HepG2 (cell line): ENCODE data around the gene RASGRP1. TPM values are rescaled to one million over a fixed set of nuclear protein-coding genes. Genes with fewer than 3 reads are reported as not detected.

Source experiments
- AGO2 ChIP-seq: fragments of 200-400 bp; formaldehyde crosslinking; optimal IDR thresholded peaks from 2 replicates; pipeline ENCODE3; 2017; ENCODE audit warnings: mild to moderate bottlenecking, low read depth, low read length, moderate library complexity
- CHCHD3 ChIP-seq: sonication (generic); formaldehyde crosslinking; IDR thresholded peaks from 2 replicates; pipeline ENCODE4 v1.8.0; 2022; ENCODE audit warnings: mild to moderate bottlenecking, missing genetic modification reagents, moderate library complexity
- FOXK2 ChIP-seq: fragments of 450-650 bp; IDR thresholded peaks from 2 replicates; pipeline ENCODE4 v1.6.1; 2016
- GATAD1 ChIP-seq: IDR thresholded peaks from 2 replicates; pipeline ENCODE4 v1.6.1; 2016; ENCODE audit warnings: missing genetic modification reagents, missing compliant biosample characterization
- HIC2 ChIP-seq: sonication (generic); formaldehyde crosslinking; IDR thresholded peaks from 2 replicates; pipeline ENCODE4 v1.9.0; 2022; ENCODE audit warnings: low read depth, missing genetic modification reagents
- KLF6 ChIP-seq: IDR thresholded peaks from 2 replicates; pipeline ENCODE4 v1.8.0; 2016; ENCODE audit warnings: missing biosample characterization, missing genetic modification reagents
- KMT2B ChIP-seq: IDR thresholded peaks from 2 replicates; pipeline ENCODE4 v1.6.1; 2016; ENCODE audit warnings: missing genetic modification reagents, missing compliant biosample characterization
- MTF2 ChIP-seq: sonication (generic); formaldehyde crosslinking; IDR thresholded peaks from 2 replicates; pipeline ENCODE4 v1.5.0; 2020; ENCODE audit warnings: missing genetic modification reagents, borderline replicate concordance
- RBFOX2 ChIP-seq: fragments of 200-400 bp; formaldehyde crosslinking; IDR thresholded peaks from 2 replicates; pipeline ENCODE4 v1.6.1; 2017; ENCODE audit warnings: low read depth, mild to moderate bottlenecking, low read length
- SATB2 ChIP-seq: sonication (generic); formaldehyde crosslinking; IDR thresholded peaks from 2 replicates; pipeline ENCODE4 v1.5.0; 2020; ENCODE audit warnings: missing genetic modification reagents
- TEAD3 ChIP-seq: optimal IDR thresholded peaks from 2 replicates; pipeline ENCODE3; 2016; ENCODE audit warnings: borderline replicate concordance
- ZBTB2 ChIP-seq: sonication (generic); formaldehyde crosslinking; IDR thresholded peaks from 2 replicates; pipeline ENCODE4 v1.8.0; 2022; ENCODE audit warnings: low read depth, missing genetic modification reagents
- ZBTB7B ChIP-seq: sonication (generic); formaldehyde crosslinking; IDR thresholded peaks from 2 replicates; pipeline ENCODE4 v1.4.0; 2020; ENCODE audit warnings: missing genetic modification reagents
- ZFP41 ChIP-seq: sonication (generic); formaldehyde crosslinking; IDR thresholded peaks from 2 replicates; pipeline ENCODE4 v1.4.0; 2020; ENCODE audit warnings: mild to moderate bottlenecking, missing genetic modification reagents, borderline replicate concordance
- ZFP90 ChIP-seq: sonication (generic); formaldehyde crosslinking; IDR thresholded peaks from 2 replicates; pipeline ENCODE4 v1.8.0; 2022; ENCODE audit warnings: missing genetic modification reagents, mild to moderate bottlenecking, inconsistent platforms, borderline replicate concordance
- ZMAT5 ChIP-seq: sonication (generic); formaldehyde crosslinking; IDR thresholded peaks from 2 replicates; pipeline ENCODE4 v1.5.0; 2020; ENCODE audit warnings: mild to moderate bottlenecking, low read depth, missing genetic modification reagents, borderline replicate concordance
- ZNF143 ChIP-seq: sonication (generic); formaldehyde crosslinking; IDR thresholded peaks from 2 replicates; pipeline ENCODE4 v1.4.0; 2020; ENCODE audit warnings: missing genetic modification reagents
- ZNF205 ChIP-seq: IDR thresholded peaks from 2 replicates; pipeline ENCODE4 v1.6.1; 2018; ENCODE audit warnings: missing biosample characterization, missing genetic modification reagents
- ZNF34 ChIP-seq: sonication (generic); formaldehyde crosslinking; IDR thresholded peaks from 2 replicates; pipeline ENCODE4 v1.4.0; 2020; ENCODE audit warnings: mild to moderate bottlenecking, missing genetic modification reagents, borderline replicate concordance
- ZNF572 ChIP-seq: sonication (generic); formaldehyde crosslinking; IDR thresholded peaks from 2 replicates; pipeline ENCODE4 v1.5.1; 2020; ENCODE audit warnings: mild to moderate bottlenecking, missing genetic modification reagents
- ZNF605 ChIP-seq: sonication (generic); formaldehyde crosslinking; IDR thresholded peaks from 2 replicates; pipeline ENCODE4 v1.8.0; 2022; ENCODE audit warnings: mild to moderate bottlenecking, missing genetic modification reagents
- polyA plus RNA-seq, 8 experiments: library from polyadenylated mRNA; depleted of rRNA in 3 of 8; stranded (reverse) in 7 of 8; unstranded in 1 of 8; fragments of >200 nt; fragmentation: Illumina TruSeq in 4 of 8; extraction: Trizol in 4 of 8; gene quantifications; 2 replicates each; pipeline versions ENCODE4 v1.2.1 to v1.2.3, GENCODE V29; 2011 to 2016; ENCODE audit warnings: low read depth in 4 of 8, missing spikeins in 1 of 8, mixed read lengths in 1 of 8; ENCODE audit not compliant: insufficient read depth in 1 of 8
- total RNA-seq, 5 experiments: library from RNA; depleted of rRNA; stranded (reverse); fragments of >200 nt; fragmentation: Illumina TruSeq; extraction: Trizol; gene quantifications; 2 replicates each; pipeline ENCODE4 v1.2.3, GENCODE V29; 2016; ENCODE audit warnings: low read depth in 1 of 5
- TF ChIP-seq, protein P1 (sequence below): sonication (generic); formaldehyde crosslinking; IDR thresholded peaks from 2 replicates; pipeline ENCODE4 v1.9.0; 2021; ENCODE audit warnings: missing genetic modification reagents, borderline replicate concordance
- TF ChIP-seq, protein P2 (sequence below): sonication (generic); formaldehyde crosslinking; IDR thresholded peaks from 2 replicates; pipeline ENCODE4 v1.4.0; 2020; ENCODE audit warnings: missing genetic modification reagents

Gene RASGRP1
- total and polyA plus RNA-seq, 2 of the 13 experiments (the other 11 are each of a cell fraction or from before 2014, with no cell fraction given): 0.07 TPM; not detected in 1

GRCh38 chr15:38453971-38454695 is 110.5 kb downstream of the RASGRP1 start, which contains the start of gene FAM98B (continued):
- TF ChIP-seq, protein P1, sequence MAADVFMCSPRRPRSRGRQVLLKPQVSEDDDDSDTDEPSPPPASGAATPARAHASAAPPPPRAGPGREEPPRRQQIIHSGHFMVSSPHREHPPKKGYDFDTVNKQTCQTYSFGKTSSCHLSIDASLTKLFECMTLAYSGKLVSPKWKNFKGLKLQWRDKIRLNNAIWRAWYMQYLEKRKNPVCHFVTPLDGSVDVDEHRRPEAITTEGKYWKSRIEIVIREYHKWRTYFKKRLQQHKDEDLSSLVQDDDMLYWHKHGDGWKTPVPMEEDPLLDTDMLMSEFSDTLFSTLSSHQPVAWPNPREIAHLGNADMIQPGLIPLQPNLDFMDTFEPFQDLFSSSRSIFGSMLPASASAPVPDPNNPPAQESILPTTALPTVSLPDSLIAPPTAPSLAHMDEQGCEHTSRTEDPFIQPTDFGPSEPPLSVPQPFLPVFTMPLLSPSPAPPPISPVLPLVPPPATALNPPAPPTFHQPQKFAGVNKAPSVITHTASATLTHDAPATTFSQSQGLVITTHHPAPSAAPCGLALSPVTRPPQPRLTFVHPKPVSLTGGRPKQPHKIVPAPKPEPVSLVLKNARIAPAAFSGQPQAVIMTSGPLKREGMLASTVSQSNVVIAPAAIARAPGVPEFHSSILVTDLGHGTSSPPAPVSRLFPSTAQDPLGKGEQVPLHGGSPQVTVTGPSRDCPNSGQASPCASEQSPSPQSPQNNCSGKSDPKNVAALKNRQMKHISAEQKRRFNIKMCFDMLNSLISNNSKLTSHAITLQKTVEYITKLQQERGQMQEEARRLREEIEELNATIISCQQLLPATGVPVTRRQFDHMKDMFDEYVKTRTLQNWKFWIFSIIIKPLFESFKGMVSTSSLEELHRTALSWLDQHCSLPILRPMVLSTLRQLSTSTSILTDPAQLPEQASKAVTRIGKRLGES (CRISPR knock-in tag): 0 out of 2 replicates have a peak, but pooled peaks have one; percentile 18
- TF ChIP-seq ZBTB7B (CRISPR knock-in tag): peak; percentile 81
- peak; percentile 81 for TF ChIP-seq RBFOX2
- 0 out of 2 replicates have a peak, but pooled peaks have one; percentile 60 for TF ChIP-seq ZFP90 (CRISPR knock-in tag)
- TF ChIP-seq HIC2 (CRISPR knock-in tag): no peak
- no peak; the same call in 1 of the 2 replicates for TF ChIP-seq ZNF572 (CRISPR knock-in tag)
- TF ChIP-seq KMT2B (CRISPR knock-in tag): peak; percentile 95
- TF ChIP-seq ZBTB2: no peak; the same call in 1 of the 2 replicates
- TF ChIP-seq AGO2: peak; percentile 65
- peak; percentile 87 for TF ChIP-seq ZNF205
- no peak for TF ChIP-seq FOXK2
- no peak for TF ChIP-seq ZNF143
- TF ChIP-seq GATAD1 (CRISPR knock-in tag): peak; percentile 96
- no peak for TF ChIP-seq ZNF34 (CRISPR knock-in tag)
- no peak for TF ChIP-seq ZFP41
- peak; percentile 57 for TF ChIP-seq TEAD3
- TF ChIP-seq ZMAT5 (CRISPR knock-in tag): no peak
- 0 out of 2 replicates have a peak, but pooled peaks have one; percentile 48 for TF ChIP-seq SATB2 (CRISPR knock-in tag)
- TF ChIP-seq KLF6 (CRISPR knock-in tag): peak; percentile 56; the same call in 1 of the 2 replicates
- peak; percentile 88; the same call in 1 of the 2 replicates for TF ChIP-seq MTF2 (CRISPR knock-in tag)
- TF ChIP-seq, protein P2, sequence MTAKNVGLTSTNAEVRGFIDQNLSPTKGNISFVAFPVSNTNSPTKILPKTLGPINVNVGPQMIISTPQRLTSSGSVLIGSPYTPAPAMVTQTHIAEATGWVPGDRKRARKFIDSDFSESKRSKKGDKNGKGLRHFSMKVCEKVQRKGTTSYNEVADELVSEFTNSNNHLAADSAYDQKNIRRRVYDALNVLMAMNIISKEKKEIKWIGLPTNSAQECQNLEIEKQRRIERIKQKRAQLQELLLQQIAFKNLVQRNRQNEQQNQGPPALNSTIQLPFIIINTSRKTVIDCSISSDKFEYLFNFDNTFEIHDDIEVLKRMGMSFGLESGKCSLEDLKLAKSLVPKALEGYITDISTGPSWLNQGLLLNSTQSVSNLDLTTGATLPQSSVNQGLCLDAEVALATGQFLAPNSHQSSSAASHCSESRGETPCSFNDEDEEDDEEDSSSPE (CRISPR knock-in tag): peak; percentile 75
- TF ChIP-seq ZNF605 (CRISPR knock-in tag): peak; percentile 46; the same call in 1 of the 2 replicates
- TF ChIP-seq CHCHD3 (CRISPR knock-in tag): no peak
